ENCODE data around the gene SLC6A9. TPM values are rescaled to one million over a fixed set of nuclear protein-coding genes. Genes with fewer than 3 reads are reported as not detected.

SLC6A9 gene
- total RNA-seq, 2 donors from 2014 or later = 4.6 to 5.6 TPM

GRCh38 chr1:43969746-43970466 is 61.4 kb downstream of the SLC6A9 start, which contains the start of gene DPH2:
DPH2 (plus strand) TSS chr1:43970010; CDS start chr1:43970176, 166 bp downstream.
- TF ChIP-seq POLR2A (IDR thresholded peaks at IDR 0.05) (peak; percentile 19), POLR2AphosphoS5 (IDR thresholded peaks at IDR 0.05) (peak; percentile 86)
- TF ChIP-seq, protein P1, sequence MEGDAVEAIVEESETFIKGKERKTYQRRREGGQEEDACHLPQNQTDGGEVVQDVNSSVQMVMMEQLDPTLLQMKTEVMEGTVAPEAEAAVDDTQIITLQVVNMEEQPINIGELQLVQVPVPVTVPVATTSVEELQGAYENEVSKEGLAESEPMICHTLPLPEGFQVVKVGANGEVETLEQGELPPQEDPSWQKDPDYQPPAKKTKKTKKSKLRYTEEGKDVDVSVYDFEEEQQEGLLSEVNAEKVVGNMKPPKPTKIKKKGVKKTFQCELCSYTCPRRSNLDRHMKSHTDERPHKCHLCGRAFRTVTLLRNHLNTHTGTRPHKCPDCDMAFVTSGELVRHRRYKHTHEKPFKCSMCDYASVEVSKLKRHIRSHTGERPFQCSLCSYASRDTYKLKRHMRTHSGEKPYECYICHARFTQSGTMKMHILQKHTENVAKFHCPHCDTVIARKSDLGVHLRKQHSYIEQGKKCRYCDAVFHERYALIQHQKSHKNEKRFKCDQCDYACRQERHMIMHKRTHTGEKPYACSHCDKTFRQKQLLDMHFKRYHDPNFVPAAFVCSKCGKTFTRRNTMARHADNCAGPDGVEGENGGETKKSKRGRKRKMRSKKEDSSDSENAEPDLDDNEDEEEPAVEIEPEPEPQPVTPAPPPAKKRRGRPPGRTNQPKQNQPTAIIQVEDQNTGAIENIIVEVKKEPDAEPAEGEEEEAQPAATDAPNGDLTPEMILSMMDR (IDR thresholded peaks at IDR 0.05) = peak in 2 of 4 experiments; percentile 7 to 54
- Histone ChIP-seq H3K4me1 (replicated peaks) (peaks cover 6% of the 10 kb centered on the region), H3K27me3 (replicated peaks; ENCODE audit: insufficient read depth) (no peaks in the 10 kb centered on the region), H3K9me3 (no peaks in the 10 kb centered on the region), H3K27ac (no peak within 1 kb of the TSS), H3K36me3 (no peaks in the 10 kb centered on the region), H3K4me3 (peak within 1 kb of the TSS; percentile 63 to 66)
- peak; percentile 97 for DNase-seq (ENCODE audit: low spot score)
- WGBS = 2% methylated on average over 47 of the region's 47 CpGs
- intact Hi-C loops (cut with DNase I) = no loop called here

DNA sequence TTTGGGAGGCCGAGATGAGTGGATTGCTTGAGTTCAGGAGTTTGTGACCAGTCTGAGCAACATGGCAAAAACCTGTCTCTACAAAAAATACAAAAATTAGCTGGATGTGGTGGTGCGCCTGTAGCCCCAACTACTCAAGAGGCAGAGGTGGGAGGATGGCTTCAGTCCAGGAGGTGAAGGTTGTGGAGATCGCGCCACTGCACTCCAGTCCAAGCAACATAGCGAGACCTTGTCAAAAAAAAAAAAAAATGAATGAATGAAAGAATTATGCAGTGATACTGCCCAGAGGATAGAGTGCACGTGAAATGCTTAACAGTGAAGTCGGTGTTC is 61.9 kb downstream of the SLC6A9 start:
- Histone ChIP-seq H3K36me3 (no peaks in the 10 kb centered on the region), H3K27me3 (replicated peaks; ENCODE audit: insufficient read depth) (no peaks in the 10 kb centered on the region), H3K4me3 (no peak overlapping the region), H3K9me3 (no peaks in the 10 kb centered on the region), H3K27ac (no peak overlapping the region), H3K4me1 (replicated peaks) (peaks cover 6% of the 10 kb centered on the region)
- TF ChIP-seq, protein P1 (IDR thresholded peaks at IDR 0.05) = no peak
- DNase-seq (ENCODE audit: low spot score) = no peak
- intact Hi-C loops (cut with DNase I) = no loop called here
- 58% methylated on average over 7 of the region's 7 CpGs for WGBS

GRCh38 chr1:43968348-43968948 is 62.8 kb downstream of the SLC6A9 start:
- 83% methylated on average over 6 of the region's 6 CpGs for WGBS
- intact Hi-C loops (cut with DNase I) = no loop called here
- H3K36me3 ChIP-seq = no peaks in the 10 kb centered on the region
- no peaks in the 10 kb centered on the region for H3K27me3 ChIP-seq (replicated peaks; ENCODE audit: insufficient read depth)
- H3K27ac ChIP-seq = no peak overlapping the region
- no peak for TF ChIP-seq POLR2AphosphoS5 (IDR thresholded peaks at IDR 0.05)
- TF ChIP-seq, protein P1 (IDR thresholded peaks at IDR 0.05) = no peak
- no peak for TF ChIP-seq POLR2A (IDR thresholded peaks at IDR 0.05)
- no peak for DNase-seq (ENCODE audit: low spot score)
- H3K4me1 ChIP-seq (replicated peaks) = peaks cover 6% of the 10 kb centered on the region
- no peaks in the 10 kb centered on the region for H3K9me3 ChIP-seq
- H3K4me3 ChIP-seq = no peak overlapping the region

- Histone ChIP-seq H3K9me3 (no peaks in the 10 kb centered on the region), H3K36me3 (no peaks in the 10 kb centered on the region), H3K27me3 (replicated peaks; ENCODE audit: insufficient read depth) (no peaks in the 10 kb centered on the region), H3K27ac (no peak overlapping the region), H3K4me1 (replicated peaks) (peaks cover 1% of the 10 kb centered on the region), H3K4me3 (no peak overlapping the region)
- intact Hi-C loops (cut with DNase I) = no loop called here
- TF ChIP-seq POLR2A (IDR thresholded peaks at IDR 0.05) = no peak
- TF ChIP-seq POLR2AphosphoS5 (IDR thresholded peaks at IDR 0.05) = no peak
- TF ChIP-seq, protein P1 (IDR thresholded peaks at IDR 0.05) = no peak
- whole genome bisulfite sequencing = 98% methylated on average over 2 of the region's 3 CpGs
- DNase-seq (ENCODE audit: low spot score) = no peak
Measured at GRCh38 chr1:43965316-43965715, 65.9 kb downstream of the SLC6A9 start.

GRCh38 chr1:43963890-43964289 is 67.4 kb downstream of the SLC6A9 start:
- no peak overlapping the region for H3K4me3 ChIP-seq
- H3K27ac ChIP-seq = no peak overlapping the region
- H3K9me3 ChIP-seq = no peaks in the 10 kb centered on the region
- WGBS = 89% methylated on average over 5 of the region's 5 CpGs
- H3K36me3 ChIP-seq = no peaks in the 10 kb centered on the region
- TF ChIP-seq, protein P1 (IDR thresholded peaks at IDR 0.05) = no peak
- TF ChIP-seq POLR2AphosphoS5 (IDR thresholded peaks at IDR 0.05) = no peak
- no peak for TF ChIP-seq POLR2A (IDR thresholded peaks at IDR 0.05)
- H3K4me1 ChIP-seq (replicated peaks) = no peaks in the 10 kb centered on the region
- intact Hi-C loops (cut with DNase I) = no loop called here
- no peaks in the 10 kb centered on the region for H3K27me3 ChIP-seq (replicated peaks; ENCODE audit: insufficient read depth)
- DNase-seq (ENCODE audit: low spot score) = no peak

Measured in prostate gland (tissue), 2 donors.